Measurements from ENCODE around the gene FUT9. TPM values are rescaled to one million over a fixed set of nuclear protein-coding genes. Genes with fewer than 3 reads are reported as not detected.

The FUT9 gene
- total RNA-seq, 6 experiments from 2014 or later: not detected

DNA sequence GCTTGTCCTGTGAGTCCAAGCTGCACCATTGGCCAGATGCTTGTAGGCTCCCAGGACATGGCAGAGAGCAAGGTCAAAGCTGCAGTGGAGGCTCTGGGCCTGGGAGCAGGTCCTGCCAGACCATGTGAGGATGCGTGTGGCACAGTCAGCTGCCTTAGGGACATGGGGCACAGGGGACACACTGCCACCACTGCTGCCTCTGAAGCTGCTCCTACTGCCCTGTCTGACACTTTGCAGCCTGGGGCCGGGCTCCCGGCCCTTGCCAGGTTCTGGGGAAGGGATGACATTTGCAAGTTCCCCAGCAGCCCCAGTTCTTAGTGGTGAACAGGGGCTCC is 13.2 kb upstream of the FUT9 start:
- H3K9me3 ChIP-seq: no peaks in the 10 kb centered on the region
- WGBS (ENCODE audit: insufficient coverage, low coverage, low lambda C conversion rate, missing lambda C conversion rate): no CpG with 5 or more reads among the region's 3 CpGs

DNA sequence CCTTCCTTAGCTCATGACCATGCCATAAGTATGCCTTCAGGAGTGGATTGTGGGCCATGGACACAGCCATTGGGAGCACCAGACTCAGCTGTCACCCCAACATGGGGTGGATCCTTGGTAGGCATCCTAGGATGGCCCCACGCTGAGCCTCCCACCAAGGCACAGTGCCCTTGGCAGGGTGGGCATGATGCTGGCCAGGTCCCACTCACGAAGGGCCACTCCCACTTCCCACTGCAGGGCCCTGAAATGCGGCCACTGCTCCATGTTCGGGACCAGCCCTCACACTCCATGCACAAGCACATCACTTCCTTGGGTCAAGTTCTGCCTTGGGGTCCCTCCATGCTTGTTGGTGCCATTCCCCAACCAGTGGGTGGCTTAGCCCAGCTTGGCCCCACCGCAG is 12.9 kb upstream of the FUT9 start:
- Histone ChIP-seq H3K9me3 (no peaks in the 10 kb centered on the region), H3K27me3 (no peaks in the 10 kb centered on the region), H3K4me3 (no peak overlapping the region), H3K4me1 (no peaks in the 10 kb centered on the region), H3K27ac (no peak overlapping the region), H3K36me3 (no peaks in the 10 kb centered on the region)
- intact Hi-C loops (cut with DNase I): no loop called here
- peak in 1 of 4 donors; percentile 29 for ATAC-seq
- WGBS (ENCODE audit: insufficient coverage, low coverage, low lambda C conversion rate, missing lambda C conversion rate): no CpG with 5 or more reads among the region's 5 CpGs
- TF ChIP-seq, protein P1, sequence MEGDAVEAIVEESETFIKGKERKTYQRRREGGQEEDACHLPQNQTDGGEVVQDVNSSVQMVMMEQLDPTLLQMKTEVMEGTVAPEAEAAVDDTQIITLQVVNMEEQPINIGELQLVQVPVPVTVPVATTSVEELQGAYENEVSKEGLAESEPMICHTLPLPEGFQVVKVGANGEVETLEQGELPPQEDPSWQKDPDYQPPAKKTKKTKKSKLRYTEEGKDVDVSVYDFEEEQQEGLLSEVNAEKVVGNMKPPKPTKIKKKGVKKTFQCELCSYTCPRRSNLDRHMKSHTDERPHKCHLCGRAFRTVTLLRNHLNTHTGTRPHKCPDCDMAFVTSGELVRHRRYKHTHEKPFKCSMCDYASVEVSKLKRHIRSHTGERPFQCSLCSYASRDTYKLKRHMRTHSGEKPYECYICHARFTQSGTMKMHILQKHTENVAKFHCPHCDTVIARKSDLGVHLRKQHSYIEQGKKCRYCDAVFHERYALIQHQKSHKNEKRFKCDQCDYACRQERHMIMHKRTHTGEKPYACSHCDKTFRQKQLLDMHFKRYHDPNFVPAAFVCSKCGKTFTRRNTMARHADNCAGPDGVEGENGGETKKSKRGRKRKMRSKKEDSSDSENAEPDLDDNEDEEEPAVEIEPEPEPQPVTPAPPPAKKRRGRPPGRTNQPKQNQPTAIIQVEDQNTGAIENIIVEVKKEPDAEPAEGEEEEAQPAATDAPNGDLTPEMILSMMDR (IDR thresholded peaks at IDR 0.05): no peak
- no peak for TF ChIP-seq POLR2A (IDR thresholded peaks at IDR 0.05)
- DNase-seq: peak in 1 of 3 donors; percentile 46

More for the DNA sequence above, 13.2 kb upstream of the FUT9 start:
- DNase-seq (peak in 1 of 3 donors; percentile 16), ATAC-seq (peak in 1 of 4 donors; percentile 41)
- no peak overlapping the region for H3K27ac ChIP-seq
- no peaks in the 10 kb centered on the region for H3K36me3 ChIP-seq
- TF ChIP-seq, protein P1 (IDR thresholded peaks at IDR 0.05): no peak
- TF ChIP-seq POLR2A (IDR thresholded peaks at IDR 0.05): no peak
- H3K4me3 ChIP-seq: no peak overlapping the region
- intact Hi-C loops (cut with DNase I): no loop called here
- no peaks in the 10 kb centered on the region for H3K27me3 ChIP-seq
- no peaks in the 10 kb centered on the region for H3K4me1 ChIP-seq

DNA sequence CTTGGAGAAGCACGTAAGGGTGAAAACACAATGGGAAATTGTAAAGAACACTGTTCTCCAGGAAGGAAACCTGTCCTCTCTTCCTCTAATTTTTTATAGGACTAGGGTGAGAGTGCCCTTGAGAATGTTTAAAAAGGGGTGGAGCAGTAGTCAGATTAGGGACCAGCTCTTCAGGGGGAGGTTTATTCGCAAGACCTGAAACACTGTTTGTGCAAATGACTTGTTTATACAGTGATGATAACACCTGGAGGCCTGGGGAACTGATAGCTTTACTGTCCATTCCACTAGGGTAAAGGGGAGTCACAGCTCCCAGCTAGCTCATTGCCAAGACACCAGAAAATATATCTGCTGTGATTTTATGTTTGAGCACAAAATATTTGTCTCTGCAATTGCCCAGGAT is 8.1 kb upstream of the FUT9 start:
- intact Hi-C loops (cut with DNase I): no loop called here
- no peaks in the 10 kb centered on the region for H3K36me3 ChIP-seq
- H3K27ac ChIP-seq: no peak overlapping the region
- no peaks in the 10 kb centered on the region for H3K27me3 ChIP-seq
- DNase-seq (no peak), ATAC-seq (no peak)
- TF ChIP-seq POLR2A (IDR thresholded peaks at IDR 0.05): no peak
- TF ChIP-seq, protein P1 (IDR thresholded peaks at IDR 0.05): no peak
- WGBS (ENCODE audit: insufficient coverage, low coverage, low lambda C conversion rate, missing lambda C conversion rate): 19% methylated on average over 2 of the region's 2 CpGs
- no peak overlapping the region for H3K4me3 ChIP-seq
- no peaks in the 10 kb centered on the region for H3K4me1 ChIP-seq
- no peaks in the 10 kb centered on the region for H3K9me3 ChIP-seq

DNA sequence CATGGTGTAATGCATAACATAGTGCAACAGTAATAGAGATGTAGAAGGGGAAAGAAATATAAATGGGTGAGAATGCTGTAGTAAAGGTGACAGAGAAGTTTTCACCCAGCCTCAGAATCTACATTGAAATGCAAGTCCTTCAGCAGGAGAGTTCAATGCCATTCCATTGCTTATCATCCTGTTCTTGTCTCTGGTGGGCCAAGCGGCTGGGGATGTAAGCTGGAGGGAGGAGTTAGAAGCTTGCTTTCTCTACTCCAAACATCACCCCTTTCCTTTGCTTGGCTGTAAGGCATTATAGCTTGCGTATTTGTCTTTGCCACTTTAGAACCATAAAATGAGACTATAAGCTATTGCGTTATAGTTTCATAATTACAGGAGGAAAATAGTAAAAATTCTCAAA is 2.2 kb upstream of the FUT9 start:
- H3K27ac ChIP-seq: no peak overlapping the region
- no peak for TF ChIP-seq POLR2A (IDR thresholded peaks at IDR 0.05)
- TF ChIP-seq, protein P1 (IDR thresholded peaks at IDR 0.05): no peak
- no peaks in the 10 kb centered on the region for H3K36me3 ChIP-seq
- 54% methylated on average over 3 of the region's 3 CpGs for WGBS (ENCODE audit: insufficient coverage, low coverage, low lambda C conversion rate, missing lambda C conversion rate)
- no peaks in the 10 kb centered on the region for H3K27me3 ChIP-seq
- intact Hi-C loops (cut with DNase I): no loop called here
- no peaks in the 10 kb centered on the region for H3K4me1 ChIP-seq
- no peak overlapping the region for H3K4me3 ChIP-seq
- DNase-seq (no peak), ATAC-seq (no peak)
- no peaks in the 10 kb centered on the region for H3K9me3 ChIP-seq
